HEK293 (cell line): Measurements from ENCODE around the gene GAREM1.

Experiments used
- CTCF ChIA-PET: fragments of 350-600 bp; formaldehyde crosslinking; extraction: SDS; loops from one replicate; lab custom pipeline; 2021; ENCODE audit warnings: antibody characterized with exemption; lab: Yijun Ruan, JAX
- POLR2A ChIA-PET: fragments of 300-600 bp; formaldehyde crosslinking; extraction: SDS; loops from one replicate; lab custom pipeline; 2020; ENCODE audit warnings: antibody characterized with exemption, inconsistent platforms; lab: Yijun Ruan, JAX
- H3K27ac ChIP-seq: fragments of 200-500 bp; sonication (Bioruptor generic); 2 replicates; pipeline ENCODE4 v1.5.1; 2014; ENCODE audit warnings: low read depth, low read length, control low read depth, inconsistent platforms; ENCODE audit errors: extremely low read depth
- H3K36me3 ChIP-seq, 2 experiments: fragments of 200-500 bp in 1 of 2; sonication (Bioruptor generic) in 1 of 2; 1 replicate in 1 of 2; 2 replicates in 1 of 2; pipeline ENCODE4 v1.5.1; 2014 to 2017; ENCODE audit warnings: inconsistent platforms in 2 of 2, low read length in 2 of 2; ENCODE audit not compliant: control insufficient read depth in 2 of 2, insufficient read depth in 1 of 2
- H3K4me1 ChIP-seq: fragments of 200-500 bp; sonication (Bioruptor generic); 2 replicates; pipeline ENCODE4 v1.5.1; 2014; ENCODE audit warnings: mild to moderate bottlenecking, low read length, inconsistent platforms; ENCODE audit not compliant: control insufficient read depth, insufficient read depth
- H3K4me3 ChIP-seq: 2 replicates; pipeline ENCODE4 v1.5.1; 2011; ENCODE audit warnings: low read depth, mild to moderate bottlenecking, control low read depth, low read length, moderate library complexity
- H3K9me3 ChIP-seq: fragments of 200-500 bp; sonication (Bioruptor generic); 2 replicates; pipeline ENCODE4 v1.5.1; 2014; ENCODE audit warnings: low read depth, low read length, inconsistent platforms; ENCODE audit not compliant: control insufficient read depth, insufficient read depth
- EGR2 ChIP-seq: fragments of 450-650 bp; formaldehyde crosslinking; IDR thresholded peaks from 2 replicates; pipeline ENCODE4 v1.5.1; 2016; ENCODE audit warnings: low read depth, missing biosample characterization, missing genetic modification characterization
- SCRT2 ChIP-seq: fragments of 450-650 bp; formaldehyde crosslinking; IDR thresholded peaks from 2 replicates; pipeline ENCODE4 v1.5.1; 2016; ENCODE audit warnings: missing biosample characterization, missing genetic modification characterization
- SP3 ChIP-seq: fragments of 450-650 bp; formaldehyde crosslinking; IDR thresholded peaks from 2 replicates; pipeline ENCODE4 v1.5.1; 2016; ENCODE audit warnings: missing biosample characterization, missing genetic modification characterization
- TCF7L2 ChIP-seq: IDR thresholded peaks from 2 replicates; pipeline ENCODE4 v1.6.1; 2011; ENCODE audit warnings: low read depth, mild to moderate bottlenecking, inconsistent platforms, low read length, moderate library complexity, borderline replicate concordance
- ZNF121 ChIP-seq: fragments of 450-650 bp; formaldehyde crosslinking; IDR thresholded peaks from 2 replicates; pipeline ENCODE4 v1.5.1; 2016; ENCODE audit warnings: missing biosample characterization, missing genetic modification characterization
- ZNF140 ChIP-seq: fragments of 450-650 bp; formaldehyde crosslinking; IDR thresholded peaks from 2 replicates; pipeline ENCODE4 v1.5.1; 2016; ENCODE audit warnings: missing biosample characterization, missing genetic modification characterization
- ZNF157 ChIP-seq: fragments of 450-650 bp; formaldehyde crosslinking; IDR thresholded peaks from 2 replicates; pipeline ENCODE4 v1.5.1; 2016; ENCODE audit warnings: missing biosample characterization, missing genetic modification characterization
- ZNF23 ChIP-seq: fragments of 450-650 bp; formaldehyde crosslinking; IDR thresholded peaks from 2 replicates; pipeline ENCODE4 v1.5.1; 2016; ENCODE audit warnings: missing biosample characterization, missing genetic modification characterization, borderline replicate concordance
- ZNF24 ChIP-seq: fragments of 450-650 bp; formaldehyde crosslinking; IDR thresholded peaks from 2 replicates; pipeline ENCODE4 v1.5.1; 2016; ENCODE audit warnings: missing biosample characterization, missing genetic modification characterization
- ZNF280C ChIP-seq: fragments of 450-650 bp; formaldehyde crosslinking; IDR thresholded peaks from 2 replicates; pipeline ENCODE4 v1.5.1; 2016; ENCODE audit warnings: missing biosample characterization, missing genetic modification characterization
- ZNF311 ChIP-seq: fragments of 450-650 bp; formaldehyde crosslinking; IDR thresholded peaks from 2 replicates; pipeline ENCODE4 v1.5.1; 2017; ENCODE audit warnings: missing biosample characterization, missing genetic modification characterization, borderline replicate concordance
- ZNF416 ChIP-seq: fragments of 450-650 bp; formaldehyde crosslinking; IDR thresholded peaks from 2 replicates; pipeline ENCODE4 v1.5.1; 2016; ENCODE audit warnings: missing biosample characterization, missing genetic modification characterization
- ZNF658 ChIP-seq: fragments of 450-650 bp; formaldehyde crosslinking; IDR thresholded peaks from 2 replicates; pipeline ENCODE4; 2016; ENCODE audit warnings: missing biosample characterization, missing genetic modification characterization
- TF ChIP-seq, protein P1 (sequence below): fragments of 450-650 bp; formaldehyde crosslinking; IDR thresholded peaks from 2 replicates; pipeline ENCODE4 v1.5.1; 2016; ENCODE audit warnings: missing biosample characterization, missing genetic modification characterization
- TF ChIP-seq, protein P2 (sequence below): fragments of 450-650 bp; formaldehyde crosslinking; IDR thresholded peaks from 2 replicates; pipeline ENCODE4 v1.5.1; 2016; ENCODE audit warnings: missing biosample characterization, missing genetic modification characterization
- TF ChIP-seq, protein P3 (sequence below): fragments of 450-650 bp; formaldehyde crosslinking; IDR thresholded peaks from 2 replicates; pipeline ENCODE4 v1.5.1; 2016; ENCODE audit warnings: missing biosample characterization, missing genetic modification characterization
- TF ChIP-seq, protein P4 (sequence below): fragments of 450-650 bp; formaldehyde crosslinking; IDR thresholded peaks from 2 replicates; pipeline ENCODE4 v1.5.1; 2016; ENCODE audit warnings: missing biosample characterization, missing genetic modification characterization

GAREM1 gene

GRCh38 chr18:32317651-32318050 lies 153.0 kb downstream of the GAREM1 start:
- H3K4me3 ChIP-seq: no peak overlapping the region
- no peaks in the 10 kb centered on the region for H3K9me3 ChIP-seq
- POLR2A ChIA-PET: no interaction called here
- no peaks in the 10 kb centered on the region for H3K36me3 ChIP-seq
- CTCF ChIA-PET: interaction anchor here (0.6 to 1.2 kb wide), 4 partner anchors 10 to 893 kb away, joined by 3 to 6 read pairs (median 4); partner anchors contain the start of gene GAREM1
- H3K27ac ChIP-seq: no peak overlapping the region
- no peaks in the 10 kb centered on the region for H3K4me1 ChIP-seq
- no peak for TF ChIP-seq ZNF140 (tag by site-specific recombination)
- TF ChIP-seq, protein P1, sequence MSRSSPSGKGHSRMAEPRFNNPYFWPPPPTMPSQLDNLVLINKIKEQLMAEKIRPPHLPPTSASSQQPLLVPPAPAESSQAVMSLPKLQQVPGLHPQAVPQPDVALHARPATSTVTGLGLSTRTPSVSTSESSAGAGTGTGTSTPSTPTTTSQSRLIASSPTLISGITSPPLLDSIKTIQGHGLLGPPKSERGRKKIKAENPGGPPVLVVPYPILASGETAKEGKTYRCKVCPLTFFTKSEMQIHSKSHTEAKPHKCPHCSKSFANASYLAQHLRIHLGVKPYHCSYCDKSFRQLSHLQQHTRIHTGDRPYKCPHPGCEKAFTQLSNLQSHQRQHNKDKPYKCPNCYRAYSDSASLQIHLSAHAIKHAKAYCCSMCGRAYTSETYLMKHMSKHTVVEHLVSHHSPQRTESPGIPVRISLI (tag by site-specific recombination): no peak
- TF ChIP-seq ZNF121 (tag by site-specific recombination): no peak
- TF ChIP-seq SCRT2: no peak
- no peak for TF ChIP-seq ZNF416 (tag by site-specific recombination)
- TF ChIP-seq, protein P2, sequence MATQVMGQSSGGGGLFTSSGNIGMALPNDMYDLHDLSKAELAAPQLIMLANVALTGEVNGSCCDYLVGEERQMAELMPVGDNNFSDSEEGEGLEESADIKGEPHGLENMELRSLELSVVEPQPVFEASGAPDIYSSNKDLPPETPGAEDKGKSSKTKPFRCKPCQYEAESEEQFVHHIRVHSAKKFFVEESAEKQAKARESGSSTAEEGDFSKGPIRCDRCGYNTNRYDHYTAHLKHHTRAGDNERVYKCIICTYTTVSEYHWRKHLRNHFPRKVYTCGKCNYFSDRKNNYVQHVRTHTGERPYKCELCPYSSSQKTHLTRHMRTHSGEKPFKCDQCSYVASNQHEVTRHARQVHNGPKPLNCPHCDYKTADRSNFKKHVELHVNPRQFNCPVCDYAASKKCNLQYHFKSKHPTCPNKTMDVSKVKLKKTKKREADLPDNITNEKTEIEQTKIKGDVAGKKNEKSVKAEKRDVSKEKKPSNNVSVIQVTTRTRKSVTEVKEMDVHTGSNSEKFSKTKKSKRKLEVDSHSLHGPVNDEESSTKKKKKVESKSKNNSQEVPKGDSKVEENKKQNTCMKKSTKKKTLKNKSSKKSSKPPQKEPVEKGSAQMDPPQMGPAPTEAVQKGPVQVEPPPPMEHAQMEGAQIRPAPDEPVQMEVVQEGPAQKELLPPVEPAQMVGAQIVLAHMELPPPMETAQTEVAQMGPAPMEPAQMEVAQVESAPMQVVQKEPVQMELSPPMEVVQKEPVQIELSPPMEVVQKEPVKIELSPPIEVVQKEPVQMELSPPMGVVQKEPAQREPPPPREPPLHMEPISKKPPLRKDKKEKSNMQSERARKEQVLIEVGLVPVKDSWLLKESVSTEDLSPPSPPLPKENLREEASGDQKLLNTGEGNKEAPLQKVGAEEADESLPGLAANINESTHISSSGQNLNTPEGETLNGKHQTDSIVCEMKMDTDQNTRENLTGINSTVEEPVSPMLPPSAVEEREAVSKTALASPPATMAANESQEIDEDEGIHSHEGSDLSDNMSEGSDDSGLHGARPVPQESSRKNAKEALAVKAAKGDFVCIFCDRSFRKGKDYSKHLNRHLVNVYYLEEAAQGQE: no peak
- no peak for TF ChIP-seq ZNF157 (tag by site-specific recombination)

- no peak overlapping the region for H3K27ac ChIP-seq
- no peaks in the 10 kb centered on the region for H3K4me1 ChIP-seq
- H3K36me3 ChIP-seq: no peaks in the 10 kb centered on the region
- ChIA-PET CTCF (interaction anchor here (0.5 kb wide), 1 partner anchor 17 kb away, joined by 3 read pairs; no protein-coding TSS in a partner anchor), POLR2A (no interaction called here)
- no peaks in the 10 kb centered on the region for H3K9me3 ChIP-seq
- no peak overlapping the region for H3K4me3 ChIP-seq
- TF ChIP-seq ZNF658 (tag by site-specific recombination) (no peak), SP3 (tag by site-specific recombination) (no peak), ZNF24 (tag by site-specific recombination) (no peak), ZNF311 (tag by site-specific recombination) (no peak), ZNF23 (tag by site-specific recombination) (no peak), EGR2 (tag by site-specific recombination) (no peak), ZNF280C (tag by site-specific recombination) (no peak), TCF7L2 (no peak)
- TF ChIP-seq, protein P3, sequence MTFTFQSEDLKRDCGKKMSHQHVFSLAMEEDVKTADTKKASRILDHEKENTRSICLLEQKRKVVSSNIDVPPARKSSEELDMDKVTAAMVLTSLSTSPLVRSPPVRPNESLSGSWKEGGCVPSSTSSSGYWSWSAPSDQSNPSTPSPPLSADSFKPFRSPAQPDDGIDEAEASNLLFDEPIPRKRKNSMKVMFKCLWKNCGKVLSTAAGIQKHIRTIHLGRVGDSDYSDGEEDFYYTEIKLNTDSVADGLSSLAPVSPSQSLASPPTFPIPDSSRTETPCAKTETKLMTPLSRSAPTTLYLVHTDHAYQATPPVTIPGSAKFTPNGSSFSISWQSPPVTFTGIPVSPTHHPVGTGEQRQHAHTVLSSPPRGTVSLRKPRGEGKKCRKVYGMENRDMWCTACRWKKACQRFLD (tag by site-specific recombination): no peak
- TF ChIP-seq, protein P4, sequence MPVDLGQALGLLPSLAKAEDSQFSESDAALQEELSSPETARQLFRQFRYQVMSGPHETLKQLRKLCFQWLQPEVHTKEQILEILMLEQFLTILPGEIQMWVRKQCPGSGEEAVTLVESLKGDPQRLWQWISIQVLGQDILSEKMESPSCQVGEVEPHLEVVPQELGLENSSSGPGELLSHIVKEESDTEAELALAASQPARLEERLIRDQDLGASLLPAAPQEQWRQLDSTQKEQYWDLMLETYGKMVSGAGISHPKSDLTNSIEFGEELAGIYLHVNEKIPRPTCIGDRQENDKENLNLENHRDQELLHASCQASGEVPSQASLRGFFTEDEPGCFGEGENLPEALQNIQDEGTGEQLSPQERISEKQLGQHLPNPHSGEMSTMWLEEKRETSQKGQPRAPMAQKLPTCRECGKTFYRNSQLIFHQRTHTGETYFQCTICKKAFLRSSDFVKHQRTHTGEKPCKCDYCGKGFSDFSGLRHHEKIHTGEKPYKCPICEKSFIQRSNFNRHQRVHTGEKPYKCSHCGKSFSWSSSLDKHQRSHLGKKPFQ (tag by site-specific recombination): no peak
Measured at GRCh38 chr18:32315881-32316280, 154.8 kb downstream of the GAREM1 start.
